ENCODE results near the gene ANKH. TPM values are rescaled to one million over a fixed set of nuclear protein-coding genes. Genes with fewer than 3 reads are reported as not detected.
A peak's percentile ranks its signal among the peaks of the same experiment; 100 is the strongest.

The ANKH gene
- total and polyA plus RNA-seq, 10 of the 15 experiments (the other 5 are each of a cell fraction or from before 2014, with no cell fraction given), result 2.1 to 43.9 (median 14.4) TPM

DNA sequence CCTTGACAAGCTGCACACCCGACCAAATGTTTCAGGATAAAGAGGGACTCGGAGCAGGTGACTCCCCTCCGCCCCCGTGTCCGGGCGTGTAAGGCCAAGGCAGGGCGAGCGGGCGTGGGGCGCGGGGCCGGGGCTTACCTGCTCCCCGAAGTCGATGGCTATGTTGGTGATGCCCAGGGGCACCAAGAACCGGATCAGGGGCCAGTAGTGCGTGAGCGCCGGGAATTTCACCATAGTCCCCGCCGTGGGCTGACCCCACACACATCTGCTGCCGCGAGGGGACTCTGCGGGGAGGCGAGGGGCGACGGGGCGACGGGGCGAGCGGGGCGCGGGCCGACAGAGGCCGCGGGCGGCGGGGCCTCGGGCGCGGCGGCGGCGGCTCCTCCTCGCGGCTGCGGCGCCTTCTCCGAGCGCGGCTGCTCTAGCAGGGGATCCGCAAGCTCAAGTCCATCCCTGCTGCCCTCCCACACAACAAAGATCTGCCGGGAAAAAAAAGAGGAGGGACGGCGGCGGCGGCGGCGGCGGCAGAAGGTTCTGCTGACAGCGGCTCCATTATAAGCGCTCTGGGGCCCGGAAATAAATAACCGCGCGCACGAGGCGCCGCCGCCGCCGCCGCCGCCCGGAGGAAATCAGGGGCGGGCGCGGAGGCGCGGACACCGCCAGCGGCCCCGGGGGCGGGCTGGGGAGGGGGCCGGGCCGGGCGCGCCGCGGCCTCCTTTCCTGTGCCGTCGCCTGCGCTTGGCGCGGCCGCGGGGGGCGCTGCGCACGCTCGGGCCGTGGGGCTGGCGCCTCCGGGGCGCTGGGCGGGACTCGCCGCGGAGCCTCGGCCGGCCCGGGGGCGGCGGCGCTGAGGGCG lies at the start of gene ANKH (continued):
- TF ChIP-seq, protein P1, sequence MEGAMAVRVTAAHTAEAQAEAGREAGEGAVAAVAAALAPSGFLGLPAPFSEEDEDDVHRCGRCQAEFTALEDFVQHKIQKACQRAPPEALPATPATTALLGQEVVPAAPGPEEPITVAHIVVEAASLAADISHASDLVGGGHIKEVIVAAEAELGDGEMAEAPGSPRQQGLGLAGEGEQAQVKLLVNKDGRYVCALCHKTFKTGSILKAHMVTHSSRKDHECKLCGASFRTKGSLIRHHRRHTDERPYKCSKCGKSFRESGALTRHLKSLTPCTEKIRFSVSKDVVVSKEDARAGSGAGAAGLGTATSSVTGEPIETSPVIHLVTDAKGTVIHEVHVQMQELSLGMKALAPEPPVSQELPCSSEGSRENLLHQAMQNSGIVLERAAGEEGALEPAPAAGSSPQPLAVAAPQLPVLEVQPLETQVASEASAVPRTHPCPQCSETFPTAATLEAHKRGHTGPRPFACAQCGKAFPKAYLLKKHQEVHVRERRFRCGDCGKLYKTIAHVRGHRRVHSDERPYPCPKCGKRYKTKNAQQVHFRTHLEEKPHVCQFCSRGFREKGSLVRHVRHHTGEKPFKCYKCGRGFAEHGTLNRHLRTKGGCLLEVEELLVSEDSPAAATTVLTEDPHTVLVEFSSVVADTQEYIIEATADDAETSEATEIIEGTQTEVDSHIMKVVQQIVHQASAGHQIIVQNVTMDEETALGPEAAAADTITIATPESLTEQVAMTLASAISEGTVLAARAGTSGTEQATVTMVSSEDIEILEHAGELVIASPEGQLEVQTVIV (IDR thresholded peaks at IDR 0.05; ENCODE audit: borderline replicate concordance, partially characterized antibody), result no peak
- TF ChIP-seq NRF1 (conservative IDR thresholded peaks at IDR 0.05; ENCODE audit: low read depth, low read length), result 0 out of 2 replicates have a peak, but pooled peaks have one; percentile 3
- TF ChIP-seq, protein P2, sequence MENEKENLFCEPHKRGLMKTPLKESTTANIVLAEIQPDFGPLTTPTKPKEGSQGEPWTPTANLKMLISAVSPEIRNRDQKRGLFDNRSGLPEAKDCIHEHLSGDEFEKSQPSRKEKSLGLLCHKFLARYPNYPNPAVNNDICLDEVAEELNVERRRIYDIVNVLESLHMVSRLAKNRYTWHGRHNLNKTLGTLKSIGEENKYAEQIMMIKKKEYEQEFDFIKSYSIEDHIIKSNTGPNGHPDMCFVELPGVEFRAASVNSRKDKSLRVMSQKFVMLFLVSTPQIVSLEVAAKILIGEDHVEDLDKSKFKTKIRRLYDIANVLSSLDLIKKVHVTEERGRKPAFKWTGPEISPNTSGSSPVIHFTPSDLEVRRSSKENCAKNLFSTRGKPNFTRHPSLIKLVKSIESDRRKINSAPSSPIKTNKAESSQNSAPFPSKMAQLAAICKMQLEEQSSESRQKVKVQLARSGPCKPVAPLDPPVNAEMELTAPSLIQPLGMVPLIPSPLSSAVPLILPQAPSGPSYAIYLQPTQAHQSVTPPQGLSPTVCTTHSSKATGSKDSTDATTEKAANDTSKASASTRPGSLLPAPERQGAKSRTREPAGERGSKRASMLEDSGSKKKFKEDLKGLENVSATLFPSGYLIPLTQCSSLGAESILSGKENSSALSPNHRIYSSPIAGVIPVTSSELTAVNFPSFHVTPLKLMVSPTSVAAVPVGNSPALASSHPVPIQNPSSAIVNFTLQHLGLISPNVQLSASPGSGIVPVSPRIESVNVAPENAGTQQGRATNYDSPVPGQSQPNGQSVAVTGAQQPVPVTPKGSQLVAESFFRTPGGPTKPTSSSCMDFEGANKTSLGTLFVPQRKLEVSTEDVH (IDR thresholded peaks at IDR 0.05; ENCODE audit: low read depth, partially characterized antibody), result no peak
- TF ChIP-seq CBX5 (IDR thresholded peaks at IDR 0.05; ENCODE audit: low read depth), result no peak
- TF ChIP-seq BACH1 (IDR thresholded peaks at IDR 0.05; ENCODE audit: borderline replicate concordance), result no peak
- TF ChIP-seq DPF2 (IDR thresholded peaks at IDR 0.05), result 0 out of 2 replicates have a peak, but pooled peaks have one; percentile 11
- no peak for TF ChIP-seq MXI1 (IDR thresholded peaks at IDR 0.05; ENCODE audit: low read depth, low read length)
- no peak for TF ChIP-seq TCF7 (IDR thresholded peaks at IDR 0.05; ENCODE audit: borderline replicate concordance)
- TF ChIP-seq, protein P3, sequence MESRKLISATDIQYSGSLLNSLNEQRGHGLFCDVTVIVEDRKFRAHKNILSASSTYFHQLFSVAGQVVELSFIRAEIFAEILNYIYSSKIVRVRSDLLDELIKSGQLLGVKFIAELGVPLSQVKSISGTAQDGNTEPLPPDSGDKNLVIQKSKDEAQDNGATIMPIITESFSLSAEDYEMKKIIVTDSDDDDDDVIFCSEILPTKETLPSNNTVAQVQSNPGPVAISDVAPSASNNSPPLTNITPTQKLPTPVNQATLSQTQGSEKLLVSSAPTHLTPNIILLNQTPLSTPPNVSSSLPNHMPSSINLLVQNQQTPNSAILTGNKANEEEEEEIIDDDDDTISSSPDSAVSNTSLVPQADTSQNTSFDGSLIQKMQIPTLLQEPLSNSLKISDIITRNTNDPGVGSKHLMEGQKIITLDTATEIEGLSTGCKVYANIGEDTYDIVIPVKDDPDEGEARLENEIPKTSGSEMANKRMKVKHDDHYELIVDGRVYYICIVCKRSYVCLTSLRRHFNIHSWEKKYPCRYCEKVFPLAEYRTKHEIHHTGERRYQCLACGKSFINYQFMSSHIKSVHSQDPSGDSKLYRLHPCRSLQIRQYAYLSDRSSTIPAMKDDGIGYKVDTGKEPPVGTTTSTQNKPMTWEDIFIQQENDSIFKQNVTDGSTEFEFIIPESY (IDR thresholded peaks at IDR 0.05), result no peak
- TF ChIP-seq EED (IDR thresholded peaks at IDR 0.05; ENCODE audit: low read depth), result 0 out of 2 replicates have a peak, but pooled peaks have one; percentile 14
- TF ChIP-seq, protein P4, sequence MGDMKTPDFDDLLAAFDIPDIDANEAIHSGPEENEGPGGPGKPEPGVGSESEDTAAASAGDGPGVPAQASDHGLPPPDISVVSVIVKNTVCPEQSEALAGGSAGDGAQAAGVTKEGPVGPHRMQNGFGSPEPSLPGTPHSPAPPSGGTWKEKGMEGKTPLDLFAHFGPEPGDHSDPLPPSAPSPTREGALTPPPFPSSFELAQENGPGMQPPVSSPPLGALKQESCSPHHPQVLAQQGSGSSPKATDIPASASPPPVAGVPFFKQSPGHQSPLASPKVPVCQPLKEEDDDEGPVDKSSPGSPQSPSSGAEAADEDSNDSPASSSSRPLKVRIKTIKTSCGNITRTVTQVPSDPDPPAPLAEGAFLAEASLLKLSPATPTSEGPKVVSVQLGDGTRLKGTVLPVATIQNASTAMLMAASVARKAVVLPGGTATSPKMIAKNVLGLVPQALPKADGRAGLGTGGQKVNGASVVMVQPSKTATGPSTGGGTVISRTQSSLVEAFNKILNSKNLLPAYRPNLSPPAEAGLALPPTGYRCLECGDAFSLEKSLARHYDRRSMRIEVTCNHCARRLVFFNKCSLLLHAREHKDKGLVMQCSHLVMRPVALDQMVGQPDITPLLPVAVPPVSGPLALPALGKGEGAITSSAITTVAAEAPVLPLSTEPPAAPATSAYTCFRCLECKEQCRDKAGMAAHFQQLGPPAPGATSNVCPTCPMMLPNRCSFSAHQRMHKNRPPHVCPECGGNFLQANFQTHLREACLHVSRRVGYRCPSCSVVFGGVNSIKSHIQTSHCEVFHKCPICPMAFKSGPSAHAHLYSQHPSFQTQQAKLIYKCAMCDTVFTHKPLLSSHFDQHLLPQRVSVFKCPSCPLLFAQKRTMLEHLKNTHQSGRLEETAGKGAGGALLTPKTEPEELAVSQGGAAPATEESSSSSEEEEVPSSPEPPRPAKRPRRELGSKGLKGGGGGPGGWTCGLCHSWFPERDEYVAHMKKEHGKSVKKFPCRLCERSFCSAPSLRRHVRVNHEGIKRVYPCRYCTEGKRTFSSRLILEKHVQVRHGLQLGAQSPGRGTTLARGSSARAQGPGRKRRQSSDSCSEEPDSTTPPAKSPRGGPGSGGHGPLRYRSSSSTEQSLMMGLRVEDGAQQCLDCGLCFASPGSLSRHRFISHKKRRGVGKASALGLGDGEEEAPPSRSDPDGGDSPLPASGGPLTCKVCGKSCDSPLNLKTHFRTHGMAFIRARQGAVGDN (IDR thresholded peaks at IDR 0.05), result no peak
- no peak for TF ChIP-seq KAT2A (conservative IDR thresholded peaks at IDR 0.05; ENCODE audit: control insufficient read depth, low read depth, low read length)
- no peak for TF ChIP-seq RB1 (IDR thresholded peaks at IDR 0.05; ENCODE audit: borderline replicate concordance)
- no peak for TF ChIP-seq JUNB (IDR thresholded peaks at IDR 0.05)
- no peak for TF ChIP-seq GABPA (IDR thresholded peaks at IDR 0.05; ENCODE audit: low read depth)
- TF ChIP-seq KLF5 (IDR thresholded peaks at IDR 0.05; ENCODE audit: partially characterized antibody), result no peak
- no peak for TF ChIP-seq EZH2 (IDR thresholded peaks at IDR 0.05; ENCODE audit: borderline replicate concordance, control insufficient read depth, low read depth, low read length)
- peak; percentile 32; the same call in 1 of the 2 replicates for TF ChIP-seq POLR2A (IDR thresholded peaks at IDR 0.05; ENCODE audit: low read depth, low read length)
- no peak for TF ChIP-seq ZBED1 (IDR thresholded peaks at IDR 0.05; ENCODE audit: borderline replicate concordance)

Data from GM12878 (cell line).